H9 (cell line): ENCODE data around the gene SYNGR1. TPM values are rescaled to one million over a fixed set of nuclear protein-coding genes. Genes with fewer than 3 reads are reported as not detected.

ENCODE experiments used
- DNase-seq: peaks from one replicate; pipeline ENCODE4 v3.0.0-alpha.2; 2017
- H2AFZ ChIP-seq: one replicate; pipeline ENCODE4 v1.6.1; 2013; ENCODE audit warnings: mild to moderate bottlenecking, low read length, control low read depth, moderate library complexity
- H2AK5ac ChIP-seq: 2 replicates; pipeline ENCODE4 v1.6.1; 2013; ENCODE audit warnings: low read length, control low read depth, mixed read lengths; ENCODE audit not compliant: insufficient read length
- H2BK120ac ChIP-seq: one replicate; pipeline ENCODE4 v1.6.1; 2013; ENCODE audit warnings: low read depth, mild to moderate bottlenecking, low read length, control low read depth, inconsistent platforms; ENCODE audit not compliant: poor library complexity, severe bottlenecking
- H2BK12ac ChIP-seq: 2 replicates; pipeline ENCODE4 v1.6.1; 2013; ENCODE audit warnings: low read length, control low read depth, mixed read lengths, low read depth; ENCODE audit not compliant: insufficient read length
- H2BK15ac ChIP-seq: 2 replicates; pipeline ENCODE4 v1.6.1; 2013; ENCODE audit warnings: low read depth, low read length, control low read depth
- H2BK20ac ChIP-seq: one replicate; pipeline ENCODE4 v1.6.1; 2013; ENCODE audit warnings: low read depth, mild to moderate bottlenecking, low read length, control low read depth, inconsistent platforms; ENCODE audit not compliant: poor library complexity, severe bottlenecking
- H2BK5ac ChIP-seq: 2 replicates; pipeline ENCODE4 v1.6.1; 2013; ENCODE audit warnings: low read length, control low read depth, mixed read lengths; ENCODE audit not compliant: insufficient read length
- H3K14ac ChIP-seq: 2 replicates; pipeline ENCODE4 v1.6.1; 2013; ENCODE audit warnings: low read length, control low read depth; ENCODE audit not compliant: insufficient read depth
- H3K18ac ChIP-seq: 2 replicates; pipeline ENCODE4 v1.6.1; 2013; ENCODE audit warnings: low read depth, mild to moderate bottlenecking, mixed read lengths, low read length, control low read depth; ENCODE audit not compliant: insufficient read length
- H3K23ac ChIP-seq: 2 replicates; pipeline ENCODE4 v1.6.1; 2013; ENCODE audit warnings: low read length, control low read depth, mixed read lengths, low read depth; ENCODE audit not compliant: insufficient read length
- H3K23me2 ChIP-seq: 2 replicates; pipeline ENCODE4 v1.6.1; 2013; ENCODE audit warnings: low read depth, mild to moderate bottlenecking, mixed read lengths, low read length, control low read depth; ENCODE audit not compliant: insufficient read length, poor library complexity, severe bottlenecking
- H3K27ac ChIP-seq: 2 replicates; pipeline ENCODE4 v1.5.1; 2013; ENCODE audit warnings: low read length, control low read depth, mixed read lengths, low read depth; ENCODE audit not compliant: insufficient read length
- H3K27me3 ChIP-seq: 2 replicates; pipeline ENCODE4 v1.6.1; 2013; ENCODE audit warnings: low read length, control low read depth, inconsistent platforms; ENCODE audit not compliant: insufficient read depth
- H3K4ac ChIP-seq: 2 replicates; pipeline ENCODE4 v1.6.1; 2013; ENCODE audit warnings: low read depth, mild to moderate bottlenecking, control low read depth, inconsistent platforms, low read length, moderate library complexity
- H3K4me1 ChIP-seq: 2 replicates; pipeline ENCODE4 v1.6.1; 2013; ENCODE audit warnings: low read length, control low read depth, inconsistent platforms; ENCODE audit not compliant: insufficient read depth
- H3K4me2 ChIP-seq: 2 replicates; pipeline ENCODE4 v1.6.1; 2013; ENCODE audit warnings: low read length, control low read depth, mixed read lengths; ENCODE audit not compliant: insufficient read length, insufficient read depth
- H3K56ac ChIP-seq: 2 replicates; pipeline ENCODE4 v1.6.1; 2013; ENCODE audit warnings: low read depth, mild to moderate bottlenecking, mixed read lengths, low read length, control low read depth; ENCODE audit not compliant: insufficient read length
- H3K79me1 ChIP-seq: 2 replicates; pipeline ENCODE4 v1.6.1; 2013; ENCODE audit warnings: low read depth, mild to moderate bottlenecking, moderate library complexity, low read length, control low read depth, inconsistent platforms; ENCODE audit not compliant: insufficient read depth, poor library complexity, severe bottlenecking
- H3K79me2 ChIP-seq: 2 replicates; pipeline ENCODE4 v1.6.1; 2013; ENCODE audit warnings: low read length, control low read depth, inconsistent platforms; ENCODE audit not compliant: insufficient read depth
- H3K9ac ChIP-seq: 2 replicates; pipeline ENCODE4 v1.6.1; 2013; ENCODE audit warnings: low read length, control low read depth, mixed read lengths; ENCODE audit not compliant: insufficient read length; ENCODE audit errors: extremely low read depth
- H3K9me3 ChIP-seq: one replicate; pipeline ENCODE4 v1.6.1; 2013; ENCODE audit warnings: low read depth, low read length, inconsistent platforms; ENCODE audit not compliant: control insufficient read depth
- H3T11ph ChIP-seq: one replicate; pipeline ENCODE4 v1.6.1; 2013; ENCODE audit warnings: mild to moderate bottlenecking, low read length, control low read depth, inconsistent platforms
- H4K20me1 ChIP-seq: one replicate; pipeline ENCODE4 v1.6.1; 2013; ENCODE audit not compliant: control insufficient read depth, insufficient read length, insufficient read depth
- H4K5ac ChIP-seq: 2 replicates; pipeline ENCODE4 v1.6.1; 2013; ENCODE audit warnings: low read depth, mild to moderate bottlenecking, mixed read lengths, low read length, control low read depth; ENCODE audit not compliant: insufficient read length
- H4K8ac ChIP-seq: replicated peaks from 2 replicates; pipeline ENCODE4 v1.6.1; 2013; ENCODE audit warnings: low read length, control low read depth, mixed read lengths, low read depth; ENCODE audit not compliant: insufficient read length
- H4K91ac ChIP-seq: 2 replicates; pipeline ENCODE4 v1.6.1; 2013; ENCODE audit warnings: low read depth, mild to moderate bottlenecking, moderate library complexity, mixed read lengths, low read length, control low read depth; ENCODE audit not compliant: insufficient read length
- H3K27ac Mint-ChIP-seq, 3 experiments: 2 replicates in 2 of 3; 3 replicates in 1 of 3; pipeline ENCODE4 v1.8.0; 2020 to 2021; ENCODE audit warnings: mixed read lengths in 3 of 3, mild to moderate bottlenecking in 1 of 3, moderate library complexity in 1 of 3
- H3K27me3 Mint-ChIP-seq: 2 replicates; pipeline ENCODE4 v1.8.0; 2021; ENCODE audit warnings: low read depth, mild to moderate bottlenecking, moderate library complexity, mixed read lengths
- H3K36me3 Mint-ChIP-seq, 3 experiments: 2 replicates in 2 of 3; 3 replicates in 1 of 3; pipeline ENCODE4 v1.8.0; 2020 to 2021; ENCODE audit warnings: low read depth in 3 of 3, mixed read lengths in 3 of 3; ENCODE audit not compliant: insufficient read depth in 1 of 3
- H3K4me1 Mint-ChIP-seq, 2 experiments: 2 replicates each; pipeline ENCODE4 v1.8.0; 2020; ENCODE audit warnings: mixed read lengths in 2 of 2
- H3K4me3 Mint-ChIP-seq, 2 experiments: 2 replicates in 1 of 2; 3 replicates in 1 of 2; pipeline ENCODE4 v1.8.0; 2020 to 2021; ENCODE audit warnings: mild to moderate bottlenecking in 2 of 2, mixed read lengths in 2 of 2, moderate library complexity in 1 of 2
- H3K9me3 Mint-ChIP-seq, 2 experiments: 2 replicates in 1 of 2; 3 replicates in 1 of 2; pipeline ENCODE4 v1.8.0; 2020; ENCODE audit warnings: mild to moderate bottlenecking in 2 of 2, mixed read lengths in 2 of 2, moderate library complexity in 1 of 2
- CTCF ChIP-seq: fragments of 200-600 bp; sonication (generic); conservative IDR thresholded peaks from 3 replicates; pipeline ENCODE4 v1.8.0; 2021; ENCODE audit warnings: antibody characterized with exemption, mild to moderate bottlenecking
- WGBS: extraction: QIAGEN DNeasy Blood & Tissue Kit; methylation state at CpG from one replicate; pipeline ENCODE4 v1.1.7; 2013; ENCODE audit warnings: missing lambda C conversion rate, low lambda C conversion rate, mixed read lengths; ENCODE audit not compliant: insufficient read length; ENCODE audit errors: extremely low coverage; 5-methylcytosine and 5-hydroxymethylcytosine counted together
- total RNA-seq: library from RNA; stranded (reverse); gene quantifications from 2 replicates; pipeline ENCODE4 v1.2.1, GENCODE V29; 2021

SYNGR1 gene
- total RNA-seq, 1 experiment from 2014 or later: 13.2 TPM

GRCh38 chr22:39332441-39333064 lies 17.2 kb upstream of the SYNGR1 start:
- Histone ChIP-seq H3K27ac (no peak overlapping the region), H3K4ac (no peak overlapping the region), H2BK15ac (no peak overlapping the region), H2BK20ac (no peak overlapping the region), H4K5ac (no peak overlapping the region), H2AFZ (no peak overlapping the region), H3K4me2 (no peak overlapping the region), H3K9ac (no peak overlapping the region), H2BK12ac (no peak overlapping the region), H3K79me1 (no peaks in the 10 kb centered on the region), H4K20me1 (no peaks in the 10 kb centered on the region), H3K79me2 (no peaks in the 10 kb centered on the region), H2BK120ac (no peak overlapping the region), H4K91ac (no peak overlapping the region), H3K4me1 (no peaks in the 10 kb centered on the region), H2BK5ac (no peak overlapping the region), H3K23me2 (no peaks in the 10 kb centered on the region), H4K8ac (no peak overlapping the region), H3T11ph (no peak overlapping the region), H2AK5ac (no peak overlapping the region), H3K23ac (no peak overlapping the region), H3K27me3 (no peaks in the 10 kb centered on the region), H3K14ac (no peak overlapping the region), H3K9me3 (no peaks in the 10 kb centered on the region), H3K18ac (no peak overlapping the region), H3K56ac (no peak overlapping the region)
- no peaks in the 10 kb centered on the region for H3K36me3 Mint-ChIP-seq
- H3K27ac Mint-ChIP-seq: no peak overlapping the region
- no CpG with 5 or more reads among the region's 5 CpGs for WGBS
- no peak overlapping the region for H3K4me3 Mint-ChIP-seq
- no peaks in the 10 kb centered on the region for H3K4me1 Mint-ChIP-seq
- no peak for TF ChIP-seq CTCF
- no peaks in the 10 kb centered on the region for H3K9me3 Mint-ChIP-seq
- no peaks in the 10 kb centered on the region; the same call in none of the 2 replicates for H3K27me3 Mint-ChIP-seq
- DNase-seq: no peak
